Uterus (tissue), 4 donors: Measurements from ENCODE around the gene PREX1. TPM values are rescaled to one million over a fixed set of nuclear protein-coding genes. Genes with fewer than 3 reads are reported as not detected.

Experiments used
- DNase-seq, 2 donors: peaks; one replicate each; pipeline ENCODE4 v3.0.0-alpha.2; 2019 to 2020
- H3K27ac ChIP-seq, 2 donors: fragments of 200-600 bp; sonication (generic); 1 replicate in 1 of 2; 2 replicates in 1 of 2; pipeline ENCODE4 v1.5.1; 2016 to 2018
- H3K27me3 ChIP-seq, 2 donors: fragments of 200-600 bp; sonication (generic); one replicate each; pipeline ENCODE4 v1.5.1; 2018 to 2019; ENCODE audit warnings: control low read depth in 1 of 2
- H3K36me3 ChIP-seq, 2 donors: fragments of 200-600 bp; sonication (generic); one replicate each; pipeline ENCODE4 v1.5.1; 2019; ENCODE audit warnings: control low read depth in 1 of 2
- H3K4me1 ChIP-seq, 2 donors: fragments of 200-600 bp; sonication (generic); one replicate each; pipeline ENCODE4 v1.5.1; 2018 to 2019; ENCODE audit warnings: control low read depth in 1 of 2
- H3K4me3 ChIP-seq, 2 donors: fragments of 200-600 bp; sonication (generic); 1 replicate in 1 of 2; 2 replicates in 1 of 2; pipeline ENCODE4 v1.5.1; 2018 to 2019; ENCODE audit warnings: mild to moderate bottlenecking in 1 of 2
- H3K9me3 ChIP-seq, 2 donors: fragments of 200-600 bp; sonication (generic); one replicate each; pipeline ENCODE4 v1.5.1; 2019; ENCODE audit warnings: control low read depth in 1 of 2
- CTCF ChIP-seq, 4 experiments: fragments of 200-600 bp in 2 of 4; fragments of 450-650 bp in 2 of 4; sonication (generic) in 2 of 4; IDR thresholded peaks; one replicate each; pipeline ENCODE4 v1.5.1; 2016 to 2019; ENCODE audit warnings: antibody characterized with exemption in 4 of 4, mild to moderate bottlenecking in 2 of 4, moderate library complexity in 1 of 4
- POLR2A ChIP-seq, 2 donors: fragments of 450-650 bp; IDR thresholded peaks; one replicate each; pipeline ENCODE4 v1.6.1; 2016; ENCODE audit warnings: antibody characterized with exemption in 2 of 2, mild to moderate bottlenecking in 1 of 2, moderate library complexity in 1 of 2
- intact Hi-C: fragments of 100-400 bp; cut with DNase I; formaldehyde crosslinking; loops from one replicate; pipeline ENCODE4 v1.15.1; 2023; ENCODE audit warnings: low total_unique reads
- total RNA-seq, 4 donors: library from RNA; depleted of rRNA in 3 of 4; stranded (reverse); fragments of >200 nt in 3 of 4; gene quantifications; one replicate each; pipeline versions ENCODE4 v1.1.0 to v1.2.4, GENCODE V29; 2014 to 2023
- donor health status: DM: yes; HTN: yes; CAD: no.

The PREX1 gene
- total RNA-seq, 4 donors from 2014 or later = 3.6 to 19.7 (median 11.3) TPM

GRCh38 chr20:48818031-48818370 is 9.8 kb downstream of the PREX1 start:
- H3K27ac ChIP-seq = no peak overlapping the region
- H3K27me3 ChIP-seq = no peaks in the 10 kb centered on the region
- no peaks in the 10 kb centered on the region for H3K36me3 ChIP-seq
- H3K4me3 ChIP-seq = no peak overlapping the region
- intact Hi-C loops = no loop called here
- no peak for DNase-seq
- H3K9me3 ChIP-seq = no peaks in the 10 kb centered on the region
- no peak for TF ChIP-seq CTCF (IDR thresholded peaks at IDR 0.05)
- TF ChIP-seq POLR2A (IDR thresholded peaks at IDR 0.05) = no peak
- H3K4me1 ChIP-seq = no peaks in the 10 kb centered on the region

- Histone ChIP-seq H3K9me3 (no peaks in the 10 kb centered on the region), H3K27me3 (no peaks in the 10 kb centered on the region), H3K36me3 (no peaks in the 10 kb centered on the region), H3K27ac (no peak overlapping the region), H3K4me3 (no peak overlapping the region), H3K4me1 (no peaks in the 10 kb centered on the region)
- intact Hi-C loops = no loop called here
- no peak for TF ChIP-seq POLR2A (IDR thresholded peaks at IDR 0.05)
- no peak for DNase-seq
Observed at GRCh38 chr20:48817367-48818030, 10.3 kb downstream of the PREX1 start.

DNA sequence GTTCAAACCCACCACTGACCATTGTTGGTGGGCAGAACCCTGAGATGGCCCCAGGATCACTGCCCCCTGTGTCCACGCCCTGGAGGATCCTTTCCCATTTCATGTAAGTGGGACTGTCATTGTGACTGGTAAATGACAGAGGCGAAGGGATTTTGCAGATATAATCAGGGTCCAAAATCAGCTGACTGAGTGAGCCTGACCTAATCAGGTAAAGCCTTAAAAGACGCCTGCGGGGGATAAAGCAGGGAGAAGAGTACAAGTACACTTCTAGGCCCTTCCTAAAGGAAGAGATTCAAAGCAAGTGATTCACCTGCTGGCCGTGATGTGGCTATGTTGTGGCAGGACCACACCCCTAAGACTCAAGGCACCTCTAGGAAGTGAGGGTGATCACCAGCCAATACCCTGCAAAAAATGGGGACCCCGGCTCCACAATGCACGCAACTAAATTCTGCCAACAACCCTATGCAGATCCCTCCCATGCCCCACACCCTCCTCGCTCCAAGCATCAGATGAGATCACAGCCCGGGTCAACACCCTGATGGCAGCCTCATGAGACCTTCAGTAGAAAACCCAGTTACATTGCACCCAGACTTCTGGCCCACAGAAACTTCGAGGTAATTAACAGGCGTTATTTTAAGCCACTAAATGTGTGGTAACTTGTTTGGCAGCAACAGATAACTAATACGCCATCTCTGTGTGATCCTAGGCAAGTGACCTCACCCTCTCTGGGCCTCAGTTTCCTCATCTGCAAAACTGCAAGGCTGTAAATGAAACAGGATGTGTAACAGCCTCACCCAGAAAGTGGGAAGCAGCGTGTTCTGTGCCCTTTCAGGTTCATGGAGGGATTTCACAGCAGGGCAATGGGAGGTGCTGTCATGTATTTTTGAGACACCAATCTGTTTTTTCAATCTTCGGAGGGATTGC is 11.3 kb downstream of the PREX1 start:
- H3K9me3 ChIP-seq = no peaks in the 10 kb centered on the region
- no peak for DNase-seq
- H3K27me3 ChIP-seq = no peaks in the 10 kb centered on the region
- no peak overlapping the region for H3K4me3 ChIP-seq
- H3K4me1 ChIP-seq = no peaks in the 10 kb centered on the region
- intact Hi-C loops = no loop called here
- H3K27ac ChIP-seq = no peak overlapping the region
- TF ChIP-seq CTCF (IDR thresholded peaks at IDR 0.05) (no peak), POLR2A (IDR thresholded peaks at IDR 0.05) (no peak)
- no peaks in the 10 kb centered on the region for H3K36me3 ChIP-seq

DNA sequence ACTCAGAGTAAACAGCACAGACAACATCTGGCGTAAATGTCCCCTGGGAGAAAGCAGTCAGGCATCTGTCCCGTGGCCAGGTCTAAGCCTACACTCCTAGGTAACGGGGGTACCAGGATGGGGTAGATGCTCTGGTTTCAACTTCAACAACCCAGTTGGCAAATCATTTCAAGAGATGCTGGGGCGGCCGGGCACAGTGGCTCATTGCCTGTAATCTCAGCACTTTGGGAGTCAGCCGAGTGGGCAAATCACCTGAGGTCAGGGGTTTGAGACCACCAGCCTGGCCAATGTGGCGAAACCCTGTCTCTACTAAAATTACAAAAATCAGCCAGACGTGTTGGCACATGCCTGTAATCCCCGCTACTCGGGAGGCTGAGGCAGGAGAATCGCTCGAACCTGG is 12.3 kb downstream of the PREX1 start:
- intact Hi-C loops = no loop called here
- H3K27me3 ChIP-seq = no peaks in the 10 kb centered on the region
- no peak overlapping the region for H3K27ac ChIP-seq
- H3K4me1 ChIP-seq = no peaks in the 10 kb centered on the region
- no peaks in the 10 kb centered on the region for H3K36me3 ChIP-seq
- no peaks in the 10 kb centered on the region for H3K9me3 ChIP-seq
- DNase-seq = no peak
- TF ChIP-seq POLR2A (IDR thresholded peaks at IDR 0.05) (no peak), CTCF (IDR thresholded peaks at IDR 0.05) (no peak)
- H3K4me3 ChIP-seq = no peak overlapping the region

DNA sequence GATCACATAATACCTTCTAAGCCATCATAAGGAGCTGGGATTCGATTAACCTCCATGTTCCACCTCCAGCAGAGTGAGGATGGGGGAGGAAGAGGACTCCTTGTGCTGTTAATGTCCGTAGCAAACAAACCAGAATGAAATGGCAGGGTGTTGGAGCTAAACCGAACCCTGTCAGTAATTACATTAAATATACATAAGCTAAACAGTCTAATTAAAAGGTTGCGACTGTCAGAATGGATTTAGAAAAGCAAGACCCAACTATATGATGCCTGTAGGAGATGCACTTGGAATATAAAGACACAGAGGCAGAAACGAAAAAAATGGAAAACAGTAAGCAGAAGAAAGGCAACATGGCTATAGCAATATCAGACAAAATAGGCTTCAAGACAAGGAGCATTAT is 13.2 kb downstream of the PREX1 start:
- TF ChIP-seq POLR2A (IDR thresholded peaks at IDR 0.05) = no peak
- TF ChIP-seq CTCF (IDR thresholded peaks at IDR 0.05) = no peak
- intact Hi-C loops = no loop called here
- H3K9me3 ChIP-seq = no peaks in the 10 kb centered on the region

More for the DNA sequence above, 13.2 kb downstream of the PREX1 start:
- no peak for DNase-seq
- no peak overlapping the region for H3K27ac ChIP-seq
- no peaks in the 10 kb centered on the region for H3K4me1 ChIP-seq
- no peaks in the 10 kb centered on the region for H3K36me3 ChIP-seq
- no peaks in the 10 kb centered on the region for H3K27me3 ChIP-seq
- H3K4me3 ChIP-seq = no peak overlapping the region
